Fibroblast of the aortic adventitia (primary cell): ENCODE results near the gene FAM110C. TPM values are rescaled to one million over a fixed set of nuclear protein-coding genes. Genes with fewer than 3 reads are reported as not detected.

Experiments used
- DNase-seq: peaks from one replicate; pipeline ENCODE4 v3.0.0-alpha.2; 2010; ENCODE audit warnings: low read depth
- H3K4me3 ChIP-seq: 2 replicates; pipeline ENCODE4 v1.5.1; 2011; ENCODE audit warnings: low read depth, mild to moderate bottlenecking, control low read depth, low read length, moderate library complexity
- CTCF ChIP-seq: IDR thresholded peaks from 2 replicates; pipeline ENCODE4 v1.5.1; 2011; ENCODE audit warnings: mild to moderate bottlenecking, low read length, control low read depth, inconsistent platforms; ENCODE audit not compliant: insufficient read depth
- total RNA-seq: library from RNA; depleted of rRNA; stranded (reverse); fragments of >200 nt; gene quantifications from 2 replicates; pipeline ENCODE4 v1.2.3, GENCODE V29; 2012; ENCODE audit warnings: low replicate concordance

Gene FAM110C
- total RNA-seq, 1 donor = not detected

GRCh38 chr2:44748-45341 is 1.5 kb downstream of the FAM110C start:
- no peak overlapping the region for H3K4me3 ChIP-seq
- no peak for DNase-seq
- TF ChIP-seq CTCF = no peak

- no peak overlapping the region for H3K4me3 ChIP-seq
- DNase-seq = no peak
- no peak for TF ChIP-seq CTCF
Observed at GRCh38 chr2:42788-43187, 3.5 kb downstream of the FAM110C start.

- H3K4me3 ChIP-seq = no peak overlapping the region
- no peak for TF ChIP-seq CTCF
- DNase-seq = no peak
Observed at GRCh38 chr2:40465-40864, 5.8 kb downstream of the FAM110C start.

GRCh38 chr2:38155-38554 is 8.2 kb downstream of the FAM110C start:
- H3K4me3 ChIP-seq = no peak overlapping the region
- no peak for DNase-seq
- no peak for TF ChIP-seq CTCF

GRCh38 chr2:36318-36717 is 10.0 kb downstream of the FAM110C start:
- TF ChIP-seq CTCF = no peak
- no peak for DNase-seq
- H3K4me3 ChIP-seq = no peak overlapping the region

- no peak for DNase-seq
- no peak overlapping the region for H3K4me3 ChIP-seq
- TF ChIP-seq CTCF = no peak
Observed at GRCh38 chr2:35852-36251, 10.5 kb downstream of the FAM110C start.

GRCh38 chr2:33620-34019 is 12.7 kb downstream of the FAM110C start:
- no peak for DNase-seq
- H3K4me3 ChIP-seq = no peak overlapping the region
- no peak for TF ChIP-seq CTCF
